Caco-2 (cell line): ENCODE data around the gene SLC25A15. TPM values are rescaled to one million over a fixed set of nuclear protein-coding genes. Genes with fewer than 3 reads are reported as not detected.
A peak's percentile ranks its signal among the peaks of the same experiment; 100 is the strongest.

ENCODE experiments used
- BruUV-seq: library from RNA; stranded (reverse); fragments of 400-500 nt; replicated peaks from 2 replicates; lab custom pipeline; 2021; lab: Mats Ljungman, UMichigan
- CTCF ChIA-PET: fragments of 300-600 bp; sonication (Branson Sonifier 250); formaldehyde crosslinking; loops from one replicate; lab custom pipeline; 2022; ENCODE audit warnings: antibody characterized with exemption; lab: Charles Lee
- POLR2A ChIA-PET: fragments of 300-600 bp; sonication (Branson Sonifier 250); formaldehyde crosslinking; loops from one replicate; lab custom pipeline; 2022; ENCODE audit warnings: antibody characterized with exemption; lab: Charles Lee
- DNase-seq, 2 experiments: peaks; one replicate each; pipeline versions ENCODE4 v3.0.0 to v3.0.0-alpha.2; 2020 to 2022
- H3K27me3 ChIP-seq: replicated peaks from 2 replicates; pipeline ENCODE4 v1.6.0; 2011; ENCODE audit warnings: low read length; ENCODE audit not compliant: control insufficient read depth, insufficient read depth
- H3K36me3 ChIP-seq: 2 replicates; pipeline ENCODE4 v1.5.1; 2011; ENCODE audit warnings: low read length; ENCODE audit not compliant: control insufficient read depth, insufficient read depth
- H3K4me1 ChIP-seq: fragments of 250-450 bp; sonication (Bioruptor Pico); 2 replicates; pipeline ENCODE4 v1.5.1; 2020; ENCODE audit warnings: mild to moderate bottlenecking
- H3K4me3 ChIP-seq: 2 replicates; pipeline ENCODE4 v1.5.1; 2011; ENCODE audit warnings: low read depth, mild to moderate bottlenecking, control low read depth, low read length
- H3K9me3 ChIP-seq: fragments of 250-450 bp; sonication (Bioruptor Pico); 2 replicates; pipeline ENCODE4 v1.5.1; 2020; ENCODE audit warnings: mild to moderate bottlenecking, moderate library complexity
- H3K27ac Mint-ChIP-seq: one replicate; pipeline ENCODE4 v1.8.0; 2022; ENCODE audit warnings: mixed read lengths; ENCODE audit not compliant: unreplicated experiment
- H3K27me3 Mint-ChIP-seq: one replicate; pipeline ENCODE4 v1.8.0; 2022; ENCODE audit warnings: mixed read lengths; ENCODE audit not compliant: insufficient read depth, unreplicated experiment
- H3K36me3 Mint-ChIP-seq: one replicate; pipeline ENCODE4 v1.8.0; 2022; ENCODE audit warnings: mild to moderate bottlenecking, mixed read lengths; ENCODE audit not compliant: insufficient read depth, unreplicated experiment
- H3K4me1 Mint-ChIP-seq: one replicate; pipeline ENCODE4 v1.8.0; 2022; ENCODE audit warnings: low read depth, mixed read lengths; ENCODE audit not compliant: unreplicated experiment
- H3K4me3 Mint-ChIP-seq: one replicate; pipeline ENCODE4 v1.8.0; 2022; ENCODE audit warnings: mild to moderate bottlenecking, moderate library complexity, mixed read lengths; ENCODE audit not compliant: unreplicated experiment
- H3K9me3 Mint-ChIP-seq: one replicate; pipeline ENCODE4 v1.8.0; 2022; ENCODE audit warnings: mixed read lengths; ENCODE audit not compliant: unreplicated experiment
- CTCF ChIP-seq, 2 experiments: fragments of 200-600 bp in 1 of 2; IDR thresholded peaks; 1 replicate in 1 of 2; 2 replicates in 1 of 2; pipeline versions ENCODE4 v1.5.1 to v1.8.0; 2011 to 2022; ENCODE audit warnings: antibody characterized with exemption in 1 of 2, control low read depth in 1 of 2, inconsistent platforms in 1 of 2, low read depth in 1 of 2, low read length in 1 of 2, mild to moderate bottlenecking in 1 of 2, moderate library complexity in 1 of 2; ENCODE audit not compliant: insufficient read depth in 1 of 2, severe bottlenecking in 1 of 2, unreplicated experiment in 1 of 2
- intact Hi-C: fragments of 100-400 bp; cut with micrococcal nuclease; formaldehyde crosslinking; loops from one replicate; pipeline ENCODE4 v1.10.0; 2022; ENCODE audit not compliant: unreplicated experiment
- total RNA-seq: library from RNA; stranded (reverse); gene quantifications from 2 replicates; pipeline ENCODE4 v1.2.3, GENCODE V29; 2022

SLC25A15 gene
- total RNA-seq, 1 experiment from 2014 or later: 27.4 TPM

- no peak overlapping the region for H3K4me3 ChIP-seq
- BruUV-seq: no TSS peak
- no peaks in the 10 kb centered on the region for H3K27me3 Mint-ChIP-seq
- H3K27me3 ChIP-seq: no peaks in the 10 kb centered on the region
- H3K9me3 ChIP-seq: no peaks in the 10 kb centered on the region
- peak overlapping the region; percentile 39 for H3K4me3 Mint-ChIP-seq
- H3K36me3 ChIP-seq: no peaks in the 10 kb centered on the region
- H3K27ac Mint-ChIP-seq: no peak overlapping the region
- H3K4me1 ChIP-seq: peaks cover 24% of the 10 kb centered on the region
- ChIA-PET CTCF (interaction anchor here (1.0 to 1.4 kb wide), 6 partner anchors 10 to 1093 kb away, joined by 3 to 8 read pairs (median 4); partner anchors contain the start of gene SLC25A15), POLR2A (interaction anchor here (0.6 kb wide), 1 partner anchor 157 kb away, joined by 5 read pairs; no protein-coding TSS in a partner anchor)
- no peaks in the 10 kb centered on the region for H3K36me3 Mint-ChIP-seq
- no peaks in the 10 kb centered on the region for H3K9me3 Mint-ChIP-seq
- TF ChIP-seq CTCF (IDR thresholded peaks at IDR 0.05; ENCODE audit: insufficient read depth in 1 of 2, low read depth in 1 of 2, low read length in 1 of 2, severe bottlenecking in 1 of 2, unreplicated experiment in 1 of 2): no peak
- intact Hi-C loops: loop anchor here (1.0 to 5.0 kb wide), 5 partner anchors 38 to 1092 kb away; no protein-coding TSS in a partner anchor
- no peak for DNase-seq
- peaks cover 13% of the 10 kb centered on the region for H3K4me1 Mint-ChIP-seq
Measured at GRCh38 chr13:40776681-40777165, 12.7 kb upstream of the SLC25A15 start.

GRCh38 chr13:40777166-40777808, 12.1 kb upstream of the SLC25A15 start:
- H3K9me3 ChIP-seq: no peaks in the 10 kb centered on the region
- H3K27ac Mint-ChIP-seq: no peak overlapping the region

More at GRCh38 chr13:40777166-40777808, 12.1 kb upstream of the SLC25A15 start:
- peaks cover 13% of the 10 kb centered on the region for H3K4me1 Mint-ChIP-seq
- Histone ChIP-seq H3K36me3 (no peaks in the 10 kb centered on the region), H3K4me3 (peak overlapping the region; percentile 28), H3K4me1 (peaks cover 19% of the 10 kb centered on the region), H3K27me3 (no peaks in the 10 kb centered on the region)
- no peaks in the 10 kb centered on the region for H3K9me3 Mint-ChIP-seq
- peak in 1 of 2 experiments; percentile 73 for DNase-seq
- CTCF ChIA-PET: interaction anchor here (0.9 to 1.4 kb wide), 7 partner anchors 10 to 1094 kb away, joined by 3 to 8 read pairs (median 4); partner anchors contain the start of gene SLC25A15
- intact Hi-C loops: loop anchor here (1.0 to 5.0 kb wide), 5 partner anchors 37 to 1093 kb away; no protein-coding TSS in a partner anchor
- H3K4me3 Mint-ChIP-seq: peak overlapping the region; percentile 39
- TF ChIP-seq CTCF (IDR thresholded peaks at IDR 0.05; ENCODE audit: insufficient read depth in 1 of 2, low read depth in 1 of 2, low read length in 1 of 2, severe bottlenecking in 1 of 2, unreplicated experiment in 1 of 2): peak; percentile 82 to 92
- POLR2A ChIA-PET: interaction anchor here (0.6 kb wide), 1 partner anchor 157 kb away, joined by 5 read pairs; no protein-coding TSS in a partner anchor
- no peaks in the 10 kb centered on the region for H3K36me3 Mint-ChIP-seq
- no peaks in the 10 kb centered on the region for H3K27me3 Mint-ChIP-seq
- BruUV-seq: no TSS peak
